GM12878 (cell line): Measurements from ENCODE around the gene MRS2. TPM values are rescaled to one million over a fixed set of nuclear protein-coding genes. Genes with fewer than 3 reads are reported as not detected.

Experiments used
- CBX5 ChIP-seq: sonication (generic); IDR thresholded peaks from 2 replicates; pipeline ENCODE4 v1.6.1; 2016; ENCODE audit warnings: low read depth, moderate library complexity, mild to moderate bottlenecking, inconsistent platforms
- CREM ChIP-seq: IDR thresholded peaks from 2 replicates; pipeline ENCODE4 v1.6.1; 2014; ENCODE audit warnings: antibody characterized with exemption, low read depth
- FOXK2 ChIP-seq: fragments of 450-650 bp; IDR thresholded peaks from 2 replicates; pipeline ENCODE4 v1.6.1; 2017; ENCODE audit warnings: mild to moderate bottlenecking, moderate library complexity
- IKZF2 ChIP-seq, 2 experiments: fragments of 450-650 bp; IDR thresholded peaks; 2 replicates each; pipeline ENCODE4 v1.6.1; 2017; ENCODE audit warnings: mild to moderate bottlenecking in 2 of 2, moderate library complexity in 2 of 2
- JUNB ChIP-seq: IDR thresholded peaks from 2 replicates; pipeline ENCODE4 v1.6.1; 2016; ENCODE audit warnings: antibody characterized with exemption, mild to moderate bottlenecking
- MTA2 ChIP-seq: fragments of 450-650 bp; IDR thresholded peaks from 2 replicates; pipeline ENCODE4 v1.6.1; 2016; ENCODE audit warnings: low read depth, mild to moderate bottlenecking, moderate library complexity
- NR2C2 ChIP-seq: IDR thresholded peaks from 2 replicates; pipeline ENCODE4 v1.6.1; 2011; ENCODE audit warnings: borderline replicate concordance, low read depth; ENCODE audit not compliant: control insufficient read depth, insufficient read length
- PBX3 ChIP-seq: IDR thresholded peaks from 2 replicates; pipeline ENCODE4 v1.6.1; 2011; ENCODE audit warnings: mild to moderate bottlenecking, low read depth, low read length, moderate library complexity; ENCODE audit not compliant: insufficient replicate concordance
- POU2F2 ChIP-seq: IDR thresholded peaks from 3 replicates; pipeline ENCODE4 v1.6.1; 2011; ENCODE audit warnings: low read depth, mild to moderate bottlenecking, low read length, borderline replicate concordance
- RELA ChIP-seq: fragments of 450-650 bp; IDR thresholded peaks from 2 replicates; pipeline ENCODE4 v1.8.0; 2014; ENCODE audit warnings: borderline replicate concordance; ENCODE audit not compliant: partially characterized antibody
- USF1 ChIP-seq: IDR thresholded peaks from 2 replicates; pipeline ENCODE4 v1.6.1; 2011; ENCODE audit warnings: borderline replicate concordance, low read depth, mild to moderate bottlenecking, moderate library complexity, mixed read lengths, low read length; ENCODE audit not compliant: insufficient read depth; ENCODE audit errors: extremely low read length
- USF2 ChIP-seq: IDR thresholded peaks from 2 replicates; pipeline ENCODE4 v1.6.1; 2011; ENCODE audit warnings: low read depth, low read length, improper control_type of control experiment, borderline replicate concordance
- YY1 ChIP-seq: IDR thresholded peaks from 2 replicates; pipeline ENCODE4 v1.6.1; 2011; ENCODE audit warnings: low read depth, mild to moderate bottlenecking, low read length
- ZNF274 ChIP-seq: IDR thresholded peaks from one replicate; pipeline ENCODE4 v1.8.0; 2011; ENCODE audit not compliant: insufficient read length, insufficient read depth
- ZNF384 ChIP-seq: IDR thresholded peaks from 2 replicates; pipeline ENCODE4 v1.6.1; 2012; ENCODE audit warnings: low read depth, mild to moderate bottlenecking, low read length, improper control_type of control experiment, borderline replicate concordance
- ZNF622 ChIP-seq: fragments of 450-650 bp; IDR thresholded peaks from 2 replicates; pipeline ENCODE4 v1.6.1; 2017; ENCODE audit warnings: mild to moderate bottlenecking, inconsistent platforms
- ZZZ3 ChIP-seq: IDR thresholded peaks from 2 replicates; pipeline ENCODE4 v1.6.1; 2011; ENCODE audit warnings: low read depth; ENCODE audit not compliant: control insufficient read depth, insufficient read length
- polyA plus RNA-seq, 11 experiments: library from polyadenylated mRNA; depleted of rRNA in 4 of 11; unstranded in 6 of 11; stranded (reverse) in 5 of 11; fragments of >200 nt; fragmentation: Nextera tagmentation in 4 of 11; fragmentation: Illumina TruSeq in 1 of 11; extraction: Ambion mirVana in 4 of 11; extraction: Trizol in 1 of 11; gene quantifications; 1 replicate in 1 of 11; 2 replicates in 10 of 11; pipeline versions ENCODE4 v1.2.1 to v1.2.3, GENCODE V29; 2011 to 2016; ENCODE audit warnings: inconsistent platforms in 2 of 11, missing spikeins in 2 of 11, low read depth in 1 of 11
- total RNA-seq, 4 experiments: library from RNA; depleted of rRNA in 3 of 4; stranded (reverse); fragments of >200 nt in 3 of 4; fragmentation: Illumina TruSeq in 1 of 4; extraction: Trizol in 1 of 4; gene quantifications; 2 replicates each; pipeline versions ENCODE4 v1.2.1 to v1.2.3, GENCODE V29; 2013 to 2021
- TF ChIP-seq, protein P1 (sequence below): fragments of 450-650 bp; IDR thresholded peaks from 2 replicates; pipeline ENCODE4 v1.6.1; 2016; ENCODE audit warnings: mild to moderate bottlenecking
- TF ChIP-seq, protein P2 (sequence below): IDR thresholded peaks from 2 replicates; pipeline ENCODE4 v1.6.1; 2012; ENCODE audit warnings: mild to moderate bottlenecking, low read depth, low read length
- TF ChIP-seq, protein P3 (sequence below): fragments of 450-650 bp; IDR thresholded peaks from 2 replicates; pipeline ENCODE4 v1.6.1; 2017; ENCODE audit warnings: low read depth, mild to moderate bottlenecking, moderate library complexity

MRS2 gene
- total and polyA plus RNA-seq, 10 of the 15 experiments (the other 5 are each of a cell fraction or from before 2014, with no cell fraction given), result 7.5 to 29.9 (median 24.2) TPM

DNA sequence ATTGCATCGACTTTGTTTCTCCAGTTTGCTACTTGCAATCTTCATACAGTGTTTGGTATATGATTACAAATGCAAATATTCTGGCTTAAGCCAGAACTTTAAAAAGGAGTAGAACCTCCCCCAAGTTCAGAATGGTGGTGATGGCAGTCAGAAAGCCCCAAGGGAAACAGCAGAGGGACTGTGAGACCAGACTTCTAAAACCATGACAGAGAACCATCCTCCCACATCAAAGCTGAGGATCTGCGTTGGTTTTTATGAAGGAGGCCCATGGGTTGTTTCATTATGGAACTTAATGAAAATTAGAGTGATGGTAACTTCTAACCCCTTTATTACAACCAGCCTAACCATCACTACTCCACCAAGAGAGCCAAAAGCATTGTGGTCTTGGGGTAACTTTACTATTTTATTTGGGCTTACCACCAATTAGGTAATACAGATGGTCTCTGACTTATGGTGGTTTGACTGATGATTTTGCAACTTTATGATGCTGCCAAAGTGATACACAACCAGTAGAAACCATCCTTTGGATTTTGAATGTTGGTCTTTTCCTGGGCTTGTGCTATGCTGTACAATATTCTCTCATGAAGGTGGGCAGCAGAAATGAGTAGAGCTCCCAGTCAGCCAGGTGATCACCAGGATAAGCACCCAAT, 10.9 kb upstream of the MRS2 start (continued):
- TF ChIP-seq PBX3 (no peak), YY1 (peak; percentile 36; the same call in 1 of the 2 replicates), IKZF2 (IDR thresholded peaks at IDR 0.05) (peak in 1 of 2 experiments; percentile 17; a peak in 1 of 4 replicates), CBX5 (0 out of 2 replicates have a peak, but pooled peaks have one; percentile 65), ZNF384 (no peak), FOXK2 (no peak), JUNB (peak; percentile 40), POU2F2 (peak; percentile 41; the same call in 1 of the 3 replicates), USF1 (no peak), USF2 (no peak), ZNF274 (no peak), RELA (no peak), NR2C2 (no peak), ZZZ3 (no peak), MTA2 (peak; percentile 81), CREM (no peak; the same call in 1 of the 2 replicates), ZNF622 (no peak)
- TF ChIP-seq, protein P1, sequence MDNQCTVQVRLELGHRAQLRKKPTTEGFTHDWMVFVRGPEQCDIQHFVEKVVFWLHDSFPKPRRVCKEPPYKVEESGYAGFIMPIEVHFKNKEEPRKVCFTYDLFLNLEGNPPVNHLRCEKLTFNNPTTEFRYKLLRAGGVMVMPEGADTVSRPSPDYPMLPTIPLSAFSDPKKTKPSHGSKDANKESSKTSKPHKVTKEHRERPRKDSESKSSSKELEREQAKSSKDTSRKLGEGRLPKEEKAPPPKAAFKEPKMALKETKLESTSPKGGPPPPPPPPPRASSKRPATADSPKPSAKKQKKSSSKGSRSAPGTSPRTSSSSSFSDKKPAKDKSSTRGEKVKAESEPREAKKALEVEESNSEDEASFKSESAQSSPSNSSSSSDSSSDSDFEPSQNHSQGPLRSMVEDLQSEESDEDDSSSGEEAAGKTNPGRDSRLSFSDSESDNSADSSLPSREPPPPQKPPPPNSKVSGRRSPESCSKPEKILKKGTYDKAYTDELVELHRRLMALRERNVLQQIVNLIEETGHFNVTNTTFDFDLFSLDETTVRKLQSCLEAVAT, result peak; percentile 65; the same call in 1 of the 2 replicates
- TF ChIP-seq, protein P2, sequence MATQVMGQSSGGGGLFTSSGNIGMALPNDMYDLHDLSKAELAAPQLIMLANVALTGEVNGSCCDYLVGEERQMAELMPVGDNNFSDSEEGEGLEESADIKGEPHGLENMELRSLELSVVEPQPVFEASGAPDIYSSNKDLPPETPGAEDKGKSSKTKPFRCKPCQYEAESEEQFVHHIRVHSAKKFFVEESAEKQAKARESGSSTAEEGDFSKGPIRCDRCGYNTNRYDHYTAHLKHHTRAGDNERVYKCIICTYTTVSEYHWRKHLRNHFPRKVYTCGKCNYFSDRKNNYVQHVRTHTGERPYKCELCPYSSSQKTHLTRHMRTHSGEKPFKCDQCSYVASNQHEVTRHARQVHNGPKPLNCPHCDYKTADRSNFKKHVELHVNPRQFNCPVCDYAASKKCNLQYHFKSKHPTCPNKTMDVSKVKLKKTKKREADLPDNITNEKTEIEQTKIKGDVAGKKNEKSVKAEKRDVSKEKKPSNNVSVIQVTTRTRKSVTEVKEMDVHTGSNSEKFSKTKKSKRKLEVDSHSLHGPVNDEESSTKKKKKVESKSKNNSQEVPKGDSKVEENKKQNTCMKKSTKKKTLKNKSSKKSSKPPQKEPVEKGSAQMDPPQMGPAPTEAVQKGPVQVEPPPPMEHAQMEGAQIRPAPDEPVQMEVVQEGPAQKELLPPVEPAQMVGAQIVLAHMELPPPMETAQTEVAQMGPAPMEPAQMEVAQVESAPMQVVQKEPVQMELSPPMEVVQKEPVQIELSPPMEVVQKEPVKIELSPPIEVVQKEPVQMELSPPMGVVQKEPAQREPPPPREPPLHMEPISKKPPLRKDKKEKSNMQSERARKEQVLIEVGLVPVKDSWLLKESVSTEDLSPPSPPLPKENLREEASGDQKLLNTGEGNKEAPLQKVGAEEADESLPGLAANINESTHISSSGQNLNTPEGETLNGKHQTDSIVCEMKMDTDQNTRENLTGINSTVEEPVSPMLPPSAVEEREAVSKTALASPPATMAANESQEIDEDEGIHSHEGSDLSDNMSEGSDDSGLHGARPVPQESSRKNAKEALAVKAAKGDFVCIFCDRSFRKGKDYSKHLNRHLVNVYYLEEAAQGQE, result no peak
- TF ChIP-seq, protein P3, sequence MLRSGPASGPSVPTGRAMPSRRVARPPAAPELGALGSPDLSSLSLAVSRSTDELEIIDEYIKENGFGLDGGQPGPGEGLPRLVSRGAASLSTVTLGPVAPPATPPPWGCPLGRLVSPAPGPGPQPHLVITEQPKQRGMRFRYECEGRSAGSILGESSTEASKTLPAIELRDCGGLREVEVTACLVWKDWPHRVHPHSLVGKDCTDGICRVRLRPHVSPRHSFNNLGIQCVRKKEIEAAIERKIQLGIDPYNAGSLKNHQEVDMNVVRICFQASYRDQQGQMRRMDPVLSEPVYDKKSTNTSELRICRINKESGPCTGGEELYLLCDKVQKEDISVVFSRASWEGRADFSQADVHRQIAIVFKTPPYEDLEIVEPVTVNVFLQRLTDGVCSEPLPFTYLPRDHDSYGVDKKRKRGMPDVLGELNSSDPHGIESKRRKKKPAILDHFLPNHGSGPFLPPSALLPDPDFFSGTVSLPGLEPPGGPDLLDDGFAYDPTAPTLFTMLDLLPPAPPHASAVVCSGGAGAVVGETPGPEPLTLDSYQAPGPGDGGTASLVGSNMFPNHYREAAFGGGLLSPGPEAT, result 0 out of 2 replicates have a peak, but pooled peaks have one; percentile 21
